ENCODE measurements around the gene CD300LG. TPM values are rescaled to one million over a fixed set of nuclear protein-coding genes. Genes with fewer than 3 reads are reported as not detected.

CD300LG gene
- total and polyA plus RNA-seq, 8 donors, result 0.29 to 3.7 (median 0.92) TPM; not detected in 1

DNA sequence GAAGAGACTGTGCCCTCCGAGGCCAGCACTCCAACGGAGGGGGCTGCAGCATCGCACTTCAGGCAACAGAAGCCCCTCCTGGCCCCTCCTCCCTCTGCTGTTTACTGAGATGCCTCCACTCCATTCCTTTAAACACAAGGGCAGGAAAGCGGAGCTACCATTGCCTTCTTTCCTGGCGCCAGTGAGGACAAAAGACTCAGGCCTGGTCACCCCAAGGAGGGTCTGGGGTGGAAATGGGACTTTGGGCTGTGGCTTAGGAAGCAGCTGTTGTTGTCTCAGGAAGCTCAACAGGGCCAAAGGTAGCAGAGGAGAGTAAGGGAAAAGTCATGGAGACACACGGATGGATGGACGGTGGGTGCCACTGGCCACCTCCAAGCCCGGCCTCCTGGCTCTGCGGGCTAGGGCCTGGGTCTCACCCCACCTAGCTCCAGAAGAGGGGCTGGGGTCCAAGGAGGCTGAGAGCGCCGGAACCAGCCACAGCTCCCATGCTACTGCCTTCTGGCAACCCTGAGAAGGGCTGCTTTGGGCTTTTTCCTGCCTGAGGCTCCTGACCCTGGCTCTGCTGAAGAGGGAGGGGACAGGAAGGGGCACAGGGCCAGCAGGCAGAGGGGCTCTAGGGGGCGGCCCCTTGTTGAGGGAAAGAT is 11.1 kb downstream of the CD300LG start:
- Histone ChIP-seq H3K27ac (no peak overlapping the region), H3K27me3 (peaks cover 0 to 34% (median 0%) of the 10 kb centered on the region in 3 donors), H3K36me3 (no peaks in the 10 kb centered on the region), H3K4me3 (no peak overlapping the region), H3K9me3 (peaks cover 0 to 9% (median 4%) of the 10 kb centered on the region in 4 donors), H3K4me1 (no peaks in the 10 kb centered on the region)
- no peak for DNase-seq
- 51 to 65% (median 58%) methylated on average over 9 to 12 of the region's 12 CpGs for WGBS, 5 donors
- TF ChIP-seq POLR2AphosphoS5 (IDR thresholded peaks at IDR 0.05), result no peak
- no peak for TF ChIP-seq POLR2A (IDR thresholded peaks at IDR 0.05)
- TF ChIP-seq CTCF (IDR thresholded peaks at IDR 0.05), result no peak
- no peak for TF ChIP-seq EP300 (IDR thresholded peaks at IDR 0.05)
- intact Hi-C loops (cut with DNase I; ENCODE audit: low total_unique reads), result no loop called here

- DNase-seq, result no peak
- Histone ChIP-seq H3K9me3 (peaks cover 0 to 9% (median 4%) of the 10 kb centered on the region in 4 donors), H3K27ac (peak overlapping the region in 1 of 5 donors; percentile 23), H3K36me3 (no peaks in the 10 kb centered on the region), H3K4me3 (no peak overlapping the region), H3K27me3 (peaks cover 0 to 27% (median 0%) of the 10 kb centered on the region in 3 donors), H3K4me1 (no peaks in the 10 kb centered on the region)
- TF ChIP-seq CTCF (IDR thresholded peaks at IDR 0.05), result no peak
- TF ChIP-seq POLR2A (IDR thresholded peaks at IDR 0.05), result no peak
- TF ChIP-seq POLR2AphosphoS5 (IDR thresholded peaks at IDR 0.05), result no peak
- no peak for TF ChIP-seq EP300 (IDR thresholded peaks at IDR 0.05)
- 76 to 88% (median 79%) methylated on average over 12 of the region's 12 CpGs for WGBS, 5 donors
- intact Hi-C loops (cut with DNase I; ENCODE audit: low total_unique reads), result no loop called here
Observed at GRCh38 chr17:43860077-43860725, 13.2 kb downstream of the CD300LG start.

- intact Hi-C loops (cut with DNase I; ENCODE audit: low total_unique reads), result no loop called here
- H3K27me3 ChIP-seq, result peaks cover 0 to 27% (median 0%) of the 10 kb centered on the region in 3 donors
- peaks cover 0 to 9% (median 4%) of the 10 kb centered on the region in 4 donors for H3K9me3 ChIP-seq
- H3K4me3 ChIP-seq, result no peak overlapping the region
- H3K27ac ChIP-seq, result peak overlapping the region in 3 of 5 donors; percentile 4 to 24 (median 23)
- WGBS, 5 donors, result 63 to 73% (median 70%) methylated on average over 9 of the region's 9 CpGs
- no peaks in the 10 kb centered on the region for H3K36me3 ChIP-seq
- TF ChIP-seq EP300 (IDR thresholded peaks at IDR 0.05), result no peak
- no peak for TF ChIP-seq POLR2AphosphoS5 (IDR thresholded peaks at IDR 0.05)
- no peak for TF ChIP-seq POLR2A (IDR thresholded peaks at IDR 0.05)
- TF ChIP-seq CTCF (IDR thresholded peaks at IDR 0.05), result no peak
- no peak for DNase-seq
- no peaks in the 10 kb centered on the region for H3K4me1 ChIP-seq
Observed at GRCh38 chr17:43860927-43861622, 14.1 kb downstream of the CD300LG start.

- H3K27ac ChIP-seq, result peak overlapping the region in 1 of 5 donors; percentile 24
- no peak for TF ChIP-seq POLR2AphosphoS5 (IDR thresholded peaks at IDR 0.05)
- no peak for TF ChIP-seq EP300 (IDR thresholded peaks at IDR 0.05)
- TF ChIP-seq CTCF (IDR thresholded peaks at IDR 0.05), result no peak
- TF ChIP-seq POLR2A (IDR thresholded peaks at IDR 0.05), result no peak
- 84 to 91% (median 87%) methylated on average over 5 to 9 of the region's 9 CpGs for WGBS, 5 donors
Observed at GRCh38 chr17:43861960-43862359, 15.0 kb downstream of the CD300LG start.

More at GRCh38 chr17:43861960-43862359, 15.0 kb downstream of the CD300LG start:
- DNase-seq, result no peak
- Histone ChIP-seq H3K36me3 (no peaks in the 10 kb centered on the region), H3K4me3 (no peak overlapping the region), H3K4me1 (no peaks in the 10 kb centered on the region), H3K27me3 (peaks cover 0 to 19% (median 0%) of the 10 kb centered on the region in 3 donors), H3K9me3 (peaks cover 0 to 6% (median 3%) of the 10 kb centered on the region in 4 donors)
- intact Hi-C loops (cut with DNase I; ENCODE audit: low total_unique reads), result no loop called here

Measured in stomach (tissue), 9 donors.